ENCODE data around the gene HLA-DOA.

DNA sequence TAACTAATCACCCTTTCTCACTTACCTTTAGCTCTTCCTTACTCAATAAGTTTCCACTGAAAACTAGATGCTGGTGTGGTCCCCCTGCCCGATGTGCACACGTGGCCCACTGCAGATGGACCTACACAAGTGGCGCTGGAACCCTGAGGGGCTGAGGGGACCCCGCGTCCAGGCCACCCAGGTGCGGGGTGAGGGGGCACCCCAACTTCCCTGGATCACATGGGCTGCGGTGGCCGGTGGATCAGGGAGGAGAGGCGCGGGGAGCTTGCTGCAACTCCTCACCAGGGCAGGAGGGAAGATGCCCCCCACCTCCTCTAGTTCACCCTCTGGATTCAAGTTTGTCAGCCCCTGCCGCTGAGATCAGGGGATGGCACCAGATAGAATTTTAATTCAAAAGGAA lies 12.5 kb upstream of the HLA-DOA start:
- TF ChIP-seq, protein P1, sequence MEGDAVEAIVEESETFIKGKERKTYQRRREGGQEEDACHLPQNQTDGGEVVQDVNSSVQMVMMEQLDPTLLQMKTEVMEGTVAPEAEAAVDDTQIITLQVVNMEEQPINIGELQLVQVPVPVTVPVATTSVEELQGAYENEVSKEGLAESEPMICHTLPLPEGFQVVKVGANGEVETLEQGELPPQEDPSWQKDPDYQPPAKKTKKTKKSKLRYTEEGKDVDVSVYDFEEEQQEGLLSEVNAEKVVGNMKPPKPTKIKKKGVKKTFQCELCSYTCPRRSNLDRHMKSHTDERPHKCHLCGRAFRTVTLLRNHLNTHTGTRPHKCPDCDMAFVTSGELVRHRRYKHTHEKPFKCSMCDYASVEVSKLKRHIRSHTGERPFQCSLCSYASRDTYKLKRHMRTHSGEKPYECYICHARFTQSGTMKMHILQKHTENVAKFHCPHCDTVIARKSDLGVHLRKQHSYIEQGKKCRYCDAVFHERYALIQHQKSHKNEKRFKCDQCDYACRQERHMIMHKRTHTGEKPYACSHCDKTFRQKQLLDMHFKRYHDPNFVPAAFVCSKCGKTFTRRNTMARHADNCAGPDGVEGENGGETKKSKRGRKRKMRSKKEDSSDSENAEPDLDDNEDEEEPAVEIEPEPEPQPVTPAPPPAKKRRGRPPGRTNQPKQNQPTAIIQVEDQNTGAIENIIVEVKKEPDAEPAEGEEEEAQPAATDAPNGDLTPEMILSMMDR (IDR thresholded peaks at IDR 0.05 in 2 of 3, conservative IDR thresholded peaks at IDR 0.05 in 1 of 3; ENCODE audit: control insufficient read depth in 2 of 3, extremely low read depth in 1 of 3, insufficient read depth in 1 of 3, low read depth in 3 of 3, low read length in 3 of 3), result no peak
- TF ChIP-seq EP300 (IDR thresholded peaks at IDR 0.05; ENCODE audit: borderline replicate concordance in 1 of 2, control insufficient read depth in 1 of 2, low read depth in 2 of 2, low read length in 2 of 2) (no peak), NR2C1 (IDR thresholded peaks at IDR 0.05) (no peak), POLR2AphosphoS5 (IDR thresholded peaks at IDR 0.05; ENCODE audit: low read length) (no peak), JUNB (IDR thresholded peaks at IDR 0.05) (no peak), EED (IDR thresholded peaks at IDR 0.05; ENCODE audit: low read depth) (no peak), RFX5 (IDR thresholded peaks at IDR 0.05; ENCODE audit: low read depth, low read length) (no peak)
